B cell (primary cell): ENCODE data around the gene PDE11A. TPM values are rescaled to one million over a fixed set of nuclear protein-coding genes. Genes with fewer than 3 reads are reported as not detected.

Source experiments
- ATAC-seq: fragments of 200-7000 bp; cut with Tn5 transposase; one replicate; pipeline ENCODE4 v1.10.0; 2021; ENCODE audit warnings: low read depth, mild to moderate bottlenecking, moderate number of reproducible peaks, moderate library complexity
- CTCF ChIA-PET: fragments of 350-600 bp; sonication (Branson Sonifier 250); formaldehyde crosslinking; loops from one replicate; lab custom pipeline; 2021; ENCODE audit warnings: antibody characterized with exemption, inconsistent platforms; lab: Charles Lee
- POLR2A ChIA-PET: fragments of 350-600 bp; sonication (Branson Sonifier 250); formaldehyde crosslinking; loops from one replicate; lab custom pipeline; 2021; ENCODE audit warnings: antibody characterized with exemption; lab: Charles Lee
- DNase-seq: peaks from one replicate; pipeline ENCODE4 v3.0.0; 2013
- H2AFZ ChIP-seq: 2 replicates; pipeline ENCODE4 v1.6.1; 2012; ENCODE audit warnings: mild to moderate bottlenecking, low read depth, low read length; ENCODE audit not compliant: insufficient read depth, poor library complexity, severe bottlenecking
- H3K27ac ChIP-seq, 2 donors: 1 replicate in 1 of 2; 2 replicates in 1 of 2; pipeline ENCODE4 v1.5.1; 2012 to 2013; ENCODE audit warnings: low read length in 2 of 2, mild to moderate bottlenecking in 2 of 2, moderate library complexity in 1 of 2
- H3K27me3 ChIP-seq, 4 experiments: fragments of 200-600 bp in 1 of 4; sonication (generic) in 1 of 4; replicated peaks in 1 of 4; 1 replicate in 2 of 4; 2 replicates in 2 of 4; pipeline versions ENCODE4 v1.6.1 to v1.7.0; 2013 to 2016; ENCODE audit warnings: low read length in 3 of 4, mild to moderate bottlenecking in 2 of 4, mixed read lengths in 1 of 4, moderate library complexity in 1 of 4; ENCODE audit not compliant: insufficient read depth in 4 of 4, control insufficient read depth in 3 of 4; ENCODE audit errors: control extremely low read depth in 1 of 4
- H3K36me3 ChIP-seq, 2 experiments: replicated peaks in 1 of 2; 1 replicate in 1 of 2; 2 replicates in 1 of 2; pipeline versions ENCODE4 v1.6.1 to v1.7.1; 2013; ENCODE audit warnings: low read length in 1 of 2; ENCODE audit not compliant: insufficient read depth in 2 of 2, control insufficient read depth in 1 of 2; ENCODE audit errors: control extremely low read depth in 1 of 2, extremely low read depth in 1 of 2
- H3K4me1 ChIP-seq, 2 donors: fragments of 200-600 bp in 1 of 2; sonication (generic) in 1 of 2; 1 replicate in 1 of 2; 2 replicates in 1 of 2; pipeline versions ENCODE4 v1.5.1 to v1.6.1; 2013 to 2017; ENCODE audit warnings: low read length in 2 of 2; ENCODE audit not compliant: control insufficient read depth in 2 of 2, insufficient read depth in 2 of 2
- H3K4me2 ChIP-seq: replicated peaks from 2 replicates; pipeline ENCODE3; 2012; ENCODE audit warnings: mild to moderate bottlenecking, low read depth, low read length; ENCODE audit not compliant: poor library complexity, severe bottlenecking
- H3K4me3 ChIP-seq, 5 experiments: fragments of 200-600 bp in 1 of 5; sonication (generic) in 1 of 5; 1 replicate in 3 of 5; 2 replicates in 2 of 5; pipeline versions ENCODE4 v1.5.1 to v1.7.0; 2011 to 2016; ENCODE audit warnings: low read length in 4 of 5, mild to moderate bottlenecking in 4 of 5, low read depth in 2 of 5, control low read depth in 1 of 5, moderate library complexity in 1 of 5; ENCODE audit not compliant: insufficient read depth in 1 of 5; ENCODE audit errors: control extremely low read depth in 1 of 5, extremely low read depth in 1 of 5
- H3K79me2 ChIP-seq: fragments of 200-600 bp; sonication (generic); one replicate; pipeline ENCODE4 v1.6.0; 2016; ENCODE audit warnings: low read length; ENCODE audit not compliant: control insufficient read depth, insufficient read depth
- H3K9ac ChIP-seq: fragments of 200-600 bp; sonication (generic); 2 replicates; pipeline ENCODE4 v1.6.1; 2017; ENCODE audit warnings: mild to moderate bottlenecking, low read length, moderate library complexity
- H3K9me3 ChIP-seq, 3 donors: one replicate each; pipeline versions ENCODE4 v1.6.1 to v1.7.1; 2013; ENCODE audit warnings: low read length in 2 of 3; ENCODE audit not compliant: control insufficient read depth in 2 of 3, insufficient read depth in 1 of 3; ENCODE audit errors: control extremely low read depth in 1 of 3
- H4K20me1 ChIP-seq: 2 replicates; pipeline ENCODE4 v1.6.0; 2012; ENCODE audit warnings: mild to moderate bottlenecking, low read length; ENCODE audit not compliant: insufficient read depth, control insufficient read depth, poor library complexity, severe bottlenecking
- H3K27ac Mint-ChIP-seq: one replicate; pipeline ENCODE4 v1.8.0; 2021; ENCODE audit warnings: mixed read lengths
- H3K27me3 Mint-ChIP-seq: one replicate; pipeline ENCODE4 v1.8.0; 2021; ENCODE audit warnings: mixed read lengths
- H3K4me1 Mint-ChIP-seq: one replicate; pipeline ENCODE4 v1.8.0; 2021; ENCODE audit warnings: mixed read lengths
- H3K4me3 Mint-ChIP-seq: one replicate; pipeline ENCODE4 v1.8.0; 2021; ENCODE audit warnings: mixed read lengths
- H3K9me3 Mint-ChIP-seq: one replicate; pipeline ENCODE4 v1.8.0; 2022; ENCODE audit warnings: mixed read lengths; ENCODE audit not compliant: insufficient read depth
- EZH2 ChIP-seq: IDR thresholded peaks from 2 replicates; pipeline ENCODE4 v1.6.1; 2012; ENCODE audit warnings: borderline replicate concordance, low read depth, mild to moderate bottlenecking, moderate library complexity, low read length; ENCODE audit not compliant: insufficient read depth, poor library complexity, severe bottlenecking
- WGBS: methylation state at CpG from one replicate; pipeline ENCODE4 v1.1.5; 2013; ENCODE audit warnings: missing lambda C conversion rate; ENCODE audit not compliant: insufficient coverage; 5-methylcytosine and 5-hydroxymethylcytosine counted together
- intact Hi-C: fragments of 100-400 bp; cut with micrococcal nuclease; formaldehyde crosslinking; loops from one replicate; pipeline ENCODE4 v1.10.0; 2022
- polyA plus RNA-seq: library from polyadenylated mRNA; depleted of rRNA; stranded (reverse); fragments of >200 nt; gene quantifications from 2 replicates; pipeline ENCODE4 v1.2.3, GENCODE V29; 2012
- total RNA-seq, 2 donors: library from RNA; stranded (reverse); fragments of 120-200 nt in 1 of 2; gene quantifications; 1 replicate in 1 of 2; 2 replicates in 1 of 2; pipeline versions ENCODE4 v1.2.3 to v1.2.4, GENCODE V29; 2013 to 2022
- TF ChIP-seq, protein P1 (sequence below): fragments of 200-600 bp; IDR thresholded peaks from one replicate; pipeline ENCODE4 v1.8.0; 2022; ENCODE audit warnings: antibody characterized with exemption, mild to moderate bottlenecking

PDE11A gene
- total and polyA plus RNA-seq, 2 donors (not counting 1 experiment from before 2014, with no cell fraction given) = 0.25 TPM; not detected in 1

DNA sequence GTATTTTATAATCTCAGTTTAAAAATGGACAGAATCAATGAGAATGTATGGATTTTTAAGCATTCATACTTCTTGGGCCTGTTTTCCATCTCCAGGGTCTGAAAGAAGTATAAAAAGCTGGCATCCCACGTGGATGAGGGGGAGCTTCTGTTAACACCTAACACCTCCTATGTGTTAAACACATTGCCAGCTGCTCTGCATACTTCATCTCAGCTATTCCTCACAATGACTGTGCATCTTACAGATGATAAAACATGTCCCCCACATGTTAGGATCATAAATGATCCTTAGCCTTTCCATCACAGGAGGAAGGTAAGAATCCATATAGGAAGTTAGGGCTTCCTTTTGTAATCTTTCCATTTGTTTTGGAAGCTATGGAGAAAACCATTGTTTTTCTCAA lies 440.9 kb downstream of the PDE11A start:
- Histone ChIP-seq H3K4me1 (peaks cover 0 to 3% of the 10 kb centered on the region in 2 donors), H3K27me3 (no peaks in the 10 kb centered on the region), H3K79me2 (no peaks in the 10 kb centered on the region), H2AFZ (no peak overlapping the region), H3K9me3 (no peaks in the 10 kb centered on the region), H4K20me1 (no peaks in the 10 kb centered on the region), H3K9ac (no peak overlapping the region), H3K36me3 (no peaks in the 10 kb centered on the region), H3K27ac (no peak overlapping the region), H3K4me2 (no peak overlapping the region), H3K4me3 (no peak overlapping the region)
- intact Hi-C loops = loop anchor here (10.0 kb wide), 2 partner anchors 133 to 483 kb away; partner anchors contain the start of gene RBM45
- H3K27ac Mint-ChIP-seq = no peak overlapping the region
- ATAC-seq (no peak), DNase-seq (no peak)
- WGBS = no CpG with 5 or more reads among the region's 1 CpG
- peaks cover 7% of the 10 kb centered on the region for H3K27me3 Mint-ChIP-seq
- no peak overlapping the region for H3K4me3 Mint-ChIP-seq
- POLR2A ChIA-PET = interaction anchor here (0.6 kb wide), 1 partner anchor 467 kb away, joined by 3 read pairs; no protein-coding TSS in a partner anchor
- no peaks in the 10 kb centered on the region for H3K9me3 Mint-ChIP-seq
- CTCF ChIA-PET = interaction anchor here (1.2 kb wide), 1 partner anchor 296 kb away, joined by 5 read pairs; no protein-coding TSS in a partner anchor
- no peak for TF ChIP-seq EZH2
- TF ChIP-seq, protein P1, sequence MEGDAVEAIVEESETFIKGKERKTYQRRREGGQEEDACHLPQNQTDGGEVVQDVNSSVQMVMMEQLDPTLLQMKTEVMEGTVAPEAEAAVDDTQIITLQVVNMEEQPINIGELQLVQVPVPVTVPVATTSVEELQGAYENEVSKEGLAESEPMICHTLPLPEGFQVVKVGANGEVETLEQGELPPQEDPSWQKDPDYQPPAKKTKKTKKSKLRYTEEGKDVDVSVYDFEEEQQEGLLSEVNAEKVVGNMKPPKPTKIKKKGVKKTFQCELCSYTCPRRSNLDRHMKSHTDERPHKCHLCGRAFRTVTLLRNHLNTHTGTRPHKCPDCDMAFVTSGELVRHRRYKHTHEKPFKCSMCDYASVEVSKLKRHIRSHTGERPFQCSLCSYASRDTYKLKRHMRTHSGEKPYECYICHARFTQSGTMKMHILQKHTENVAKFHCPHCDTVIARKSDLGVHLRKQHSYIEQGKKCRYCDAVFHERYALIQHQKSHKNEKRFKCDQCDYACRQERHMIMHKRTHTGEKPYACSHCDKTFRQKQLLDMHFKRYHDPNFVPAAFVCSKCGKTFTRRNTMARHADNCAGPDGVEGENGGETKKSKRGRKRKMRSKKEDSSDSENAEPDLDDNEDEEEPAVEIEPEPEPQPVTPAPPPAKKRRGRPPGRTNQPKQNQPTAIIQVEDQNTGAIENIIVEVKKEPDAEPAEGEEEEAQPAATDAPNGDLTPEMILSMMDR = no peak
- peaks cover 24% of the 10 kb centered on the region for H3K4me1 Mint-ChIP-seq

- intact Hi-C loops = loop anchor here (10.0 kb wide), 2 partner anchors 135 to 485 kb away; partner anchors contain the start of gene RBM45
- Mint-ChIP-seq H3K27ac (no peak overlapping the region), H3K4me3 (no peak overlapping the region), H3K9me3 (no peaks in the 10 kb centered on the region), H3K27me3 (peaks cover 13% of the 10 kb centered on the region), H3K4me1 (peaks cover 15% of the 10 kb centered on the region)
- Histone ChIP-seq H3K4me2 (no peak overlapping the region), H3K9ac (no peak overlapping the region), H3K36me3 (no peaks in the 10 kb centered on the region), H3K4me1 (no peaks in the 10 kb centered on the region), H3K9me3 (no peaks in the 10 kb centered on the region), H3K27me3 (no peaks in the 10 kb centered on the region), H3K27ac (no peak overlapping the region), H3K79me2 (no peaks in the 10 kb centered on the region), H3K4me3 (no peak overlapping the region), H2AFZ (no peak overlapping the region), H4K20me1 (no peaks in the 10 kb centered on the region)
- no peak for DNase-seq
- WGBS = no CpG with 5 or more reads among the region's 4 CpGs
- ChIA-PET CTCF (interaction anchor here (1.5 kb wide), 1 partner anchor 464 kb away, joined by 4 read pairs; no protein-coding TSS in a partner anchor), POLR2A (no interaction called here)
- TF ChIP-seq, protein P1 = no peak
- TF ChIP-seq EZH2 = no peak
- no peak for ATAC-seq
These were observed 443.1 kb downstream of the PDE11A start for GRCh38 chr2:177629357-177630024.
